GM18951 (cell line): ENCODE data around the gene RWDD2A.

Source experiments
- POLR2A ChIP-seq: IDR thresholded peaks from 4 replicates; pipeline ENCODE4 v1.6.1; 2011; ENCODE audit warnings: mild to moderate bottlenecking; ENCODE audit not compliant: insufficient read length, insufficient read depth; ENCODE audit errors: extremely low read depth
- in situ Hi-C: fragments of 300-500 bp; cut with MboI; formaldehyde crosslinking; loops from one replicate; pipeline ENCODE4 v1.12.0; 2022; ENCODE audit warnings: low sequenced_read_pairs, mixed read lengths, inconsistent platforms; ENCODE audit not compliant: unreplicated experiment

The RWDD2A gene

DNA sequence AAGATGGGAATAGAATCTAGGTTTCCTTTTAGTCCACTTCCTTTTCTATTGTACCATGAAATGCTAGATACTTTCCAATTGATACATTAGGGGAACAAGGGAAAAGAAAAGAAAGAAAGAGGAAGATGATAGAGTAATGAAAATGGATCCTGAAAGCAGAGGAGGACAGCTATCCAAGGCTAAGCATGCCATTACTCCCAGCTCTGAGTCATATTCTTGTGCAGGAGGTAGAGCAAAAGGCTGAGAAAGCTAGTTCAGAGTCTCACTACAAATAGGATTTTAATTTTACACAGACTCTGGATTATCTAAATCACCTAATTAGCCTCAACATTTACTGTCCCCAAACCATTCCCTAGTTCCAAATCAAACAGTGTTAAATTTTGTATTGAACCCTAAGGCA, 23.6 kb downstream of the RWDD2A start:
- in situ Hi-C loops, result loop anchor here (25.0 kb wide), 1 partner anchor 955 kb away; no protein-coding TSS in a partner anchor
- no peak for TF ChIP-seq POLR2A

DNA sequence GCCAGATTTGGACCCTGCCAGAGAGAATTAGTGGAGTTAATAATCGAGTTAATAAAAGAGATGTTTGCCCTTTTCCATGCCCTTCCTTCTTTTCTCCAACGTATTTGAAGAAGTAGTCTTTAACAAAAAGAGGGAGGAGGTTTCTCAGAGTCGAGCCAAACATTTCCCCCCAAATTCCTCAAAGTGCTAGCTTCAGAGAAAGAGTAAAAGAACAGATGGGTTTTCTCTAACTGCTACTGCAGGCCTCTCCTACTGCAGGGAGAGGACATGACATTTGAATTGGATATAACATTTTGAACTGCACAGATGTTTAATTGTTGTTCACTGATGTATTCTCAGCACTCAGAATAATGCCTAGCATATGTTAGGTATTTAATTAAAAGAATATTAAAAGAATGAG, 25.5 kb downstream of the RWDD2A start:
- in situ Hi-C loops, result loop anchor here (25.0 kb wide), 1 partner anchor 956 kb away; no protein-coding TSS in a partner anchor
- no peak for TF ChIP-seq POLR2A

DNA sequence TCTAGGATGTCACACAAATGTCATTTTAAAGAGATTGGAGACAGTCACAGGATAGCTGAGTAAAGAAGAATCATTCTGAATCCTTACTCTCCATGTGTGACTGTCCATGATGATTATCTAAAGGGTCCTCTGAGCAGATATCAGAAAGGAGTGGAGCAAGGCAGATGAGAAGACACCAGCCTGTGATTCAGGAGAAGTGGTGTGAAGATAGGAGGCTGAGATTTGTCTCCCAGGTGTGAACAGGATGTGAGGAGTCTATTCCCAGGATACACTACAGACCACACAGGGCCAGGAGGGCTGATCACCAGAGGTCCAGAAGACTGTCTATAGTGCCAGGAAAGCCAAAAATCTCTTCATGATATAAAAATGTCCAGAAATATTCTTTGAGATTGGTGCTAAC, 27.0 kb downstream of the RWDD2A start:
- in situ Hi-C loops, result loop anchor here (5.0 to 25.0 kb wide), 2 partner anchors 297 to 958 kb away; no protein-coding TSS in a partner anchor
- no peak for TF ChIP-seq POLR2A

DNA sequence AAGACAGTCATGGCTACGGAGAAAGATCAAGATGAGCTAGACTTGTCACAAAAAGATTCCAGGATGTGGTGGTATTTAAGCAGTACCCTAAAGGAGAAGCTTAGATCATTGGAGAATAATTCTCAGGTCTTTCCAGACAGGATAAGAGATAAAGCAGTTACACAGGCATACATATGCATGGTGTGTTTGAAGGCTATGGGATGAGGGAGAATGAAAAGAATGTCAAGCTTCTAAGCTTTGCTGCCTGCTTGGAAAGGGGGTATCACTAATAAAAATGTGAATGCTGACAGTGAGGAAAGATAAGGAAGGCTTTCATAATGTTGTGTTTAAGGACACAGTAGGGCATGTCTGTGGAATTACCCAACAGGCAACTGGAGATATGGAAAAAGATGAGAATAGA, 28.1 kb downstream of the RWDD2A start:
- in situ Hi-C loops, result loop anchor here (5.0 to 25.0 kb wide), 2 partner anchors 296 to 959 kb away; no protein-coding TSS in a partner anchor
- no peak for TF ChIP-seq POLR2A

DNA sequence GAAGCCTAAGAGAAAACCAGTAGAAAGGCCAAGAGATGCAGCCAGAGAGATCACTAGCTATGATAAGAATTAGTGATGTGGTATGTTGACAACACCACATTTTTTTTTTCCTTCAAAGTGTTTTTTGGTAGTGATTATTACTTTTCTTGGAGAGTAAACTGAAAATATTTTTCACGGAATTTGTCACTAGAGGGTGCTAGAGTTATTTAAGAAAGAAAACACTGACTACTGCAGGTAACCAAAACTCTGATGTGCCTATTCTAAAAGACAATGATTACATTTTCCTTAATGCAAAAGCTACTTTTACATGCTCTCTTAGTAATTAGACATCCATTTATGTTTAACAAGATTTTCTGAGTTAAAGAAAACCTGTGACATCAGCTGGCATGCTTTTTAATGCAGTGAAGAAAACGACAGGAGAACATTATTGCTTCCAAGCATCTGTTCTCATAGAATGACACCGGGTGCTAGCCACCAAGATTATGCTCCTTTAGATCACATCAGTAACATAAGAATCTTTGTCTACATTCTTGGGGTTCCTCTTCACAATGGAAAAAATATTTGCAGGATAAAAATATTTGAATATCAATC, 28.8 kb downstream of the RWDD2A start:
- in situ Hi-C loops, result loop anchor here (5.0 to 25.0 kb wide), 2 partner anchors 295 to 960 kb away; no protein-coding TSS in a partner anchor

DNA sequence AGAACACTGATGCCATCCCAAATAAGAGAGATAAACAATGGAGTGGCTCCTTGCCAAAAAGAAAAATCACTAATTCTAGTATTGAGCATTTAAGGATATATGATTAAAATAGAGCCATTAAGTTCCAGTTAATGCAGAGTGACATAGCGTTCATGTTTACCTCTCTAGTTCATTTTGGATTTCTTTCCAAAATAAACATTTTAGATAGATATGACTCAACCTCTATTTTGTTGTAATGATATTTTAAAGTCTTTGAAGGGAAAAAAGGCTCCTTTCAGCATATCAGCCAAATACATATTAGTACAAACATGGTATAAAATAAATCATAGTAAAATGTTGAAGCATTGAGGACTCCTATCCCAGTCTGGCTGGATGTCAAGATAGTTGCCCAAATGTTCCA, 33.4 kb downstream of the RWDD2A start:
- in situ Hi-C loops, result no loop called here
- no peak for TF ChIP-seq POLR2A

More for the DNA sequence above, 28.8 kb downstream of the RWDD2A start:
- no peak for TF ChIP-seq POLR2A

DNA sequence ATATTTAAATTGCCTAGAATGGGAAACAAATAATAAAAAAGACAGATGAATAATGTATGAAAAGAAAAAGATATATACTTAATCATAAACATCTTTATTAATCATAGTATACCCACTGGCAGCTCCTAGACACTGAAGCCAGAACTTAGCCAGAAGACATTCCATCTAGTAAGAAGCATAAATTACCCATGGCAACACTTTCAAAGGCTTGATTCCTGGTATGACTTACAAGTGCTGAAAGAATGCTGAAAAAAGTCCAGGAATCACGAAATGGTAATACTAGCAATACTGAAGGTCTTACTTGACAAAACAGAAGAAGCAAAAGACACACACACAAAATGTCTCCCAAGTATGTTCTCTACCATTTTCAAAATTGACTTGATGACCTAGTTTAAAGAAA, 38.0 kb downstream of the RWDD2A start:
- in situ Hi-C loops, result no loop called here
- no peak for TF ChIP-seq POLR2A

DNA sequence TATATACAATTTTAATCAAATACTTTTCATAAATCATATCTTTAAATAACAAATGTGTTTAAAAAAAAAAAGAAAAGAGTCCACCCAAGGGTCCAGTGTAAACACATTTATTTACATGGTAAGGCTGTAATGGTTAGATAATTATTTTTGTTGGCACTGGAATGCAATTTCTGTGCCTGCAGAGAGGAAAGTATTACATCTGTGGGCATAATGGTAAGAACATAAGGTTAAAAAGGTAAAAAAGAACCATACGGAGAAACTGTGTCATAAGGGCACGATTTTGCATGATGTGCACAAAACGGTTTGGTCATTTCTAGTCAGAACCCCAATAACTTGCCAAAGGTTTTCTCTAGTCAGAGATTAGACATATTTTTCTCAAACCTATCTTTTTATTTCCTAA, 54.3 kb downstream of the RWDD2A start:
- in situ Hi-C loops, result no loop called here
- TF ChIP-seq POLR2A, result no peak
